ENCODE measurements around the gene SLFN14.

DNA sequence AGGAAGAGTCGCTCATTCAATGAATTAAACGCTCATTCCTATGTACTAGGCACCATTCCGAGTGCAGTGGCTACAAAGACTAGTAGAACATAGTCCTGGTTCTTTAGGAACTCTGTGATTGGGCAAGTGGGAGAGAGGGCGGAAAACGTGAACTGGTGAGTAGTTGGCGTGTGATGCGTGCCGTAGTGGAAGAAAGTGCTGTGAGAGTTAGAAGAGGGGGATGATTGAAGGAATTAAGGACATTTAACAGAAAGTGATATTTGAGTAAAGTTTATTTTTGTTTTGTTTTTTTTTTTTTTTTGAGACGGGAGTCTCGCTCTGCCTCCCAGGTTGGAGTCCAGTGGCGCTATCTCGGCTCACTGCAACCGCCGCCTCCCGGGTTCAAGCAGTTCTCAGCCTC is 7.9 kb upstream of the SLFN14 start:
- TF ChIP-seq, protein P1, sequence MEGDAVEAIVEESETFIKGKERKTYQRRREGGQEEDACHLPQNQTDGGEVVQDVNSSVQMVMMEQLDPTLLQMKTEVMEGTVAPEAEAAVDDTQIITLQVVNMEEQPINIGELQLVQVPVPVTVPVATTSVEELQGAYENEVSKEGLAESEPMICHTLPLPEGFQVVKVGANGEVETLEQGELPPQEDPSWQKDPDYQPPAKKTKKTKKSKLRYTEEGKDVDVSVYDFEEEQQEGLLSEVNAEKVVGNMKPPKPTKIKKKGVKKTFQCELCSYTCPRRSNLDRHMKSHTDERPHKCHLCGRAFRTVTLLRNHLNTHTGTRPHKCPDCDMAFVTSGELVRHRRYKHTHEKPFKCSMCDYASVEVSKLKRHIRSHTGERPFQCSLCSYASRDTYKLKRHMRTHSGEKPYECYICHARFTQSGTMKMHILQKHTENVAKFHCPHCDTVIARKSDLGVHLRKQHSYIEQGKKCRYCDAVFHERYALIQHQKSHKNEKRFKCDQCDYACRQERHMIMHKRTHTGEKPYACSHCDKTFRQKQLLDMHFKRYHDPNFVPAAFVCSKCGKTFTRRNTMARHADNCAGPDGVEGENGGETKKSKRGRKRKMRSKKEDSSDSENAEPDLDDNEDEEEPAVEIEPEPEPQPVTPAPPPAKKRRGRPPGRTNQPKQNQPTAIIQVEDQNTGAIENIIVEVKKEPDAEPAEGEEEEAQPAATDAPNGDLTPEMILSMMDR (conservative IDR thresholded peaks at IDR 0.05; ENCODE audit: low read depth, low read length), result no peak
- TF ChIP-seq EZH2phosphoT487 (IDR thresholded peaks at IDR 0.05; ENCODE audit: borderline replicate concordance, low read length) (no peak), EZH2 (IDR thresholded peaks at IDR 0.05; ENCODE audit: low read length, unreplicated experiment) (no peak)

All from PC-3 (cell line).